H1 (cell line): Measurements from ENCODE around the gene POLRMT.

ENCODE experiments used
- CBX5 ChIP-seq: fragments of 300-800, 300-1000 bp; sonication (generic); IDR thresholded peaks from 2 replicates; pipeline ENCODE4 v1.7.1; 2016; ENCODE audit warnings: antibody characterized with exemption, low read length, low read depth
- CBX8 ChIP-seq: fragments of 300-800, 300-1000 bp; sonication (generic); IDR thresholded peaks from 2 replicates; pipeline ENCODE4 v1.7.1; 2016; ENCODE audit warnings: low read depth, low read length, borderline replicate concordance
- CHD2 ChIP-seq: IDR thresholded peaks from 2 replicates; pipeline ENCODE4 v1.6.1; 2012; ENCODE audit warnings: low read length, improper control_type of control experiment
- CTCF ChIP-seq, 3 experiments: IDR thresholded peaks; 1 replicate in 2 of 3; 2 replicates in 1 of 3; pipeline versions ENCODE4 v1.5.1 to v1.6.1; 2011; ENCODE audit warnings: low read length in 3 of 3, mild to moderate bottlenecking in 3 of 3, inconsistent platforms in 2 of 3, low read depth in 1 of 3, moderate library complexity in 1 of 3; ENCODE audit not compliant: insufficient read depth in 1 of 3; ENCODE audit errors: control extremely low read depth in 1 of 3
- EP300 ChIP-seq, 2 experiments: IDR thresholded peaks; 1 replicate in 1 of 2; 2 replicates in 1 of 2; pipeline ENCODE4 v1.6.1; 2011 to 2012; ENCODE audit warnings: low read depth in 2 of 2, low read length in 2 of 2, mild to moderate bottlenecking in 2 of 2, borderline replicate concordance in 1 of 2, inconsistent platforms in 1 of 2, moderate library complexity in 1 of 2
- EZH2 ChIP-seq: fragments of 200-600 bp; sonication (generic); IDR thresholded peaks from 2 replicates; pipeline ENCODE4 v1.7.1; 2012; ENCODE audit warnings: low read depth, mild to moderate bottlenecking, moderate library complexity, low read length, inconsistent platforms; ENCODE audit not compliant: severe bottlenecking
- GABPA ChIP-seq: IDR thresholded peaks from 2 replicates; pipeline ENCODE4 v1.6.1; 2011; ENCODE audit warnings: mild to moderate bottlenecking, low read length, moderate library complexity, borderline replicate concordance; ENCODE audit not compliant: insufficient read depth
- MAFK ChIP-seq: IDR thresholded peaks from 2 replicates; pipeline ENCODE4 v1.6.1; 2012; ENCODE audit warnings: low read depth, mild to moderate bottlenecking, improper control_type of control experiment, low read length
- MAX ChIP-seq: IDR thresholded peaks from 2 replicates; pipeline ENCODE4 v1.6.1; 2012; ENCODE audit warnings: inconsistent platforms
- POLR2A ChIP-seq, 2 experiments: IDR thresholded peaks; 1 replicate in 1 of 2; 2 replicates in 1 of 2; pipeline ENCODE4 v1.6.1; 2011; ENCODE audit warnings: low read depth in 2 of 2, low read length in 2 of 2, mild to moderate bottlenecking in 2 of 2; ENCODE audit errors: control extremely low read depth in 1 of 2
- POLR2AphosphoS5 ChIP-seq: IDR thresholded peaks from 2 replicates; pipeline ENCODE4 v1.6.1; 2011; ENCODE audit warnings: low read depth, low read length
- SRF ChIP-seq: IDR thresholded peaks from 2 replicates; pipeline ENCODE4 v1.6.1; 2011; ENCODE audit warnings: mild to moderate bottlenecking, low read depth, low read length, moderate library complexity
- SUZ12 ChIP-seq: fragments of 200-600 bp; sonication (generic); IDR thresholded peaks from 2 replicates; pipeline ENCODE4 v1.6.1; 2012; ENCODE audit warnings: mild to moderate bottlenecking, inconsistent platforms, low read length, moderate library complexity, mixed read lengths
- YY1 ChIP-seq: IDR thresholded peaks from 2 replicates; pipeline ENCODE4 v1.6.1; 2011; ENCODE audit warnings: low read depth, mild to moderate bottlenecking, low read length

- no peak for TF ChIP-seq EZH2
- no peak for TF ChIP-seq MAX
- no peak for TF ChIP-seq SUZ12
- TF ChIP-seq CTCF (IDR thresholded peaks at IDR 0.05; ENCODE audit: control extremely low read depth in 1 of 3, insufficient read depth in 1 of 3, low read depth in 1 of 3, low read length in 3 of 3): no peak
- no peak for TF ChIP-seq CBX5
- no peak for TF ChIP-seq CBX8
- TF ChIP-seq GABPA: no peak
- TF ChIP-seq CHD2: no peak
- no peak for TF ChIP-seq POLR2A (IDR thresholded peaks at IDR 0.05; ENCODE audit: control extremely low read depth in 1 of 2, low read depth in 2 of 2, low read length in 2 of 2)
- TF ChIP-seq EP300 (IDR thresholded peaks at IDR 0.05; ENCODE audit: borderline replicate concordance in 1 of 2, low read depth in 2 of 2, low read length in 2 of 2): no peak
- TF ChIP-seq POLR2AphosphoS5: peak; percentile 66; the same call in 1 of the 2 replicates
- TF ChIP-seq SRF: no peak
- no peak for TF ChIP-seq YY1
- no peak for TF ChIP-seq MAFK
These were observed 56.4 kb downstream of the POLRMT start for GRCh38 chr19:576768-577438.
